Heart left ventricle (tissue), 13 donors: ENCODE results near the gene TRAF3.

Source experiments
- CTCF ChIP-seq, 12 donors: fragments of 200-600 bp; sonication (generic) in 4 of 12; IDR thresholded peaks; one replicate each; pipeline versions ENCODE4 v1.5.0 to v1.8.0; 2018 to 2022; ENCODE audit warnings: antibody characterized with exemption in 12 of 12, mild to moderate bottlenecking in 5 of 12
- POLR2A ChIP-seq, 2 donors: fragments of 450-650 bp; IDR thresholded peaks; one replicate each; pipeline ENCODE4 v1.6.1; 2017; ENCODE audit warnings: antibody characterized with exemption in 2 of 2, mild to moderate bottlenecking in 2 of 2, moderate library complexity in 2 of 2
- donor health status: ischemic (EF 13 %, LVEDD 7.1; RV severe dilation, severe dysfunction).
- donor health status: DM: no; HTN: yes; CAD: no.
- donor health status: DM: no; HTN: no; CAD: no.
- donor health status: ischemic (EF 25% LVEDD 6.9; RV normal size, moderate dysfunction).
- donor health status: ischemic (EF 25% LVEDD 5.7; RV mildly dilated, moderate dysfunction).
- donor health status: ischemic (EF 35%, LVEDD 5.7; RV mildly dilated, moderate dysfunction).
- donor health status: nonischemic (EF 11% LVEDD 7.7; RV severe dilation, severe dysfunction).
- donor health status: DM: yes; HTN: yes; CAD: no.
- donor health status: PGD.
- donor health status: ischemic (EF 29% LVEDD 5.4; RV normal size, mild dysfunction).
- donor health status: nonischemic (EF 23%, LVEDD 6.1; RV moderate dilation, normal function).

- TF ChIP-seq CTCF (IDR thresholded peaks at IDR 0.05): no peak
- no peak for TF ChIP-seq POLR2A (IDR thresholded peaks at IDR 0.05)
Measured at GRCh38 chr14:102826161-102826560, 48.9 kb downstream of the TRAF3 start.
